Suprapubic skin (tissue), 3 donors: ENCODE results near the gene CCNL1.

Source experiments
- CTCF ChIP-seq, 2 donors: fragments of 200-600 bp in 1 of 2; fragments of 450-650 bp in 1 of 2; sonication (generic) in 1 of 2; IDR thresholded peaks; one replicate each; pipeline ENCODE4 v1.5.1; 2016 to 2019; ENCODE audit warnings: antibody characterized with exemption in 2 of 2, mild to moderate bottlenecking in 1 of 2, moderate library complexity in 1 of 2
- POLR2A ChIP-seq, 2 donors: fragments of 450-650 bp; IDR thresholded peaks; one replicate each; pipeline ENCODE4 v1.6.1; 2017; ENCODE audit warnings: antibody characterized with exemption in 2 of 2, mild to moderate bottlenecking in 2 of 2, moderate library complexity in 2 of 2

- no peak for TF ChIP-seq CTCF (IDR thresholded peaks at IDR 0.05)
- no peak for TF ChIP-seq POLR2A (IDR thresholded peaks at IDR 0.05)
Observed at GRCh38 chr3:157109267-157110141, 50.4 kb downstream of the CCNL1 start.
